K562 (cell line): Measurements from ENCODE around the gene TMEM207. TPM values are rescaled to one million over a fixed set of nuclear protein-coding genes. Genes with fewer than 3 reads are reported as not detected.

ENCODE experiments used
- ATAC-seq: fragments of 200-7000 bp; cut with Tn5 transposase; 3 replicates; pipeline ENCODE4 v1.9.1; 2020; ENCODE audit warnings: moderate library complexity
- BruUV-seq: library from RNA; stranded (reverse); fragments of 400-500 nt; replicated peaks from 2 replicates; lab custom pipeline; 2021; lab: Mats Ljungman, UMichigan
- CTCF ChIA-PET: fragments of 300-600 bp; formaldehyde crosslinking; extraction: SDS; loops from one replicate; lab custom pipeline; 2021; ENCODE audit warnings: low intra/inter-chr PET ratio; lab: Yijun Ruan, JAX
- POLR2A ChIA-PET: fragments of 300-600, 350-650 bp; sonication (Branson Sonifier 250); formaldehyde crosslinking; extraction: SDS; loops from one replicate; lab custom pipeline; 2021; ENCODE audit warnings: antibody characterized with exemption, inconsistent platforms; lab: Yijun Ruan, JAX
- DNase-seq, 4 experiments: peaks; one replicate each; pipeline versions ENCODE4 v3.0.0 to v3.0.0-alpha.2; 2011 to 2018; ENCODE audit warnings: low spot score in 3 of 4, mixed read lengths in 3 of 4; ENCODE audit errors: extremely low read depth in 1 of 4
- FAIRE-seq: peaks from 2 replicates; lab custom pipeline; 2011; peaks lifted over from hg19 to GRCh38; lab: Jason Lieb, UNC
- H2AFZ ChIP-seq: 2 replicates; pipeline ENCODE4 v1.6.0; 2011; ENCODE audit warnings: low read depth, low read length, control low read depth, inconsistent platforms
- H3K27ac ChIP-seq: fragments of 200-600 bp; 3 replicates; pipeline ENCODE4 v1.8.0; 2011; ENCODE audit warnings: low read depth, mild to moderate bottlenecking, control low read depth, inconsistent platforms, low read length, moderate library complexity, mixed read lengths; ENCODE audit errors: extremely low read depth
- H3K27me3 ChIP-seq, 2 experiments: fragments of 300-600 bp in 1 of 2; 2 replicates in 1 of 2; 3 replicates in 1 of 2; pipeline versions ENCODE4 v1.6.0 to v1.8.0; 2011; ENCODE audit warnings: inconsistent platforms in 2 of 2, low read length in 2 of 2, mild to moderate bottlenecking in 1 of 2, mixed read lengths in 1 of 2, moderate library complexity in 1 of 2; ENCODE audit not compliant: control insufficient read depth in 2 of 2, insufficient read depth in 2 of 2
- H3K36me3 ChIP-seq: fragments of 300-600 bp; 3 replicates; pipeline ENCODE4 v1.8.0; 2011; ENCODE audit warnings: mild to moderate bottlenecking, low read length, inconsistent platforms; ENCODE audit not compliant: control insufficient read depth, insufficient read depth
- H3K4me1 ChIP-seq, 2 experiments: fragments of 200-600 bp in 1 of 2; replicated peaks in 1 of 2; 2 replicates in 1 of 2; 3 replicates in 1 of 2; pipeline versions ENCODE4 v1.5.1 to v1.8.0; 2011; ENCODE audit warnings: inconsistent platforms in 2 of 2, low read length in 2 of 2, mild to moderate bottlenecking in 1 of 2, mixed read lengths in 1 of 2, moderate library complexity in 1 of 2; ENCODE audit not compliant: control insufficient read depth in 2 of 2, insufficient read depth in 2 of 2
- H3K4me2 ChIP-seq: 2 replicates; pipeline ENCODE4 v1.6.1; 2011; ENCODE audit warnings: low read length, control low read depth, inconsistent platforms, mixed read lengths; ENCODE audit not compliant: insufficient read depth
- H3K4me3 ChIP-seq: fragments of 200-600 bp; sonication (generic), shearing (Covaris generic); 2 replicates; pipeline ENCODE4 v1.5.1; 2016; ENCODE audit warnings: control low read depth, inconsistent platforms
- H3K79me2 ChIP-seq: fragments of 200-600 bp; 3 replicates; pipeline ENCODE4 v1.8.0; 2011; ENCODE audit warnings: low read length, inconsistent platforms; ENCODE audit not compliant: control insufficient read depth, insufficient read depth
- H3K9ac ChIP-seq, 2 experiments: 2 replicates each; pipeline versions ENCODE4 v1.6.0 to v1.6.1; 2011; ENCODE audit warnings: low read depth in 2 of 2, low read length in 2 of 2, control low read depth in 1 of 2, inconsistent platforms in 1 of 2, mild to moderate bottlenecking in 1 of 2, mixed read lengths in 1 of 2; ENCODE audit not compliant: insufficient read depth in 1 of 2
- H3K9me1 ChIP-seq: one replicate; pipeline ENCODE4 v1.6.0; 2011; ENCODE audit warnings: inconsistent platforms, mild to moderate bottlenecking, low read length, moderate library complexity; ENCODE audit not compliant: control insufficient read depth, insufficient read depth
- H3K9me3 ChIP-seq: replicated peaks from 2 replicates; pipeline ENCODE4 v1.5.1; 2011; ENCODE audit warnings: low read depth, low read length, inconsistent platforms; ENCODE audit not compliant: control insufficient read depth, insufficient read depth
- H4K20me1 ChIP-seq: replicated peaks from 2 replicates; pipeline ENCODE4 v1.6.1; 2011; ENCODE audit warnings: low read length, inconsistent platforms, mixed read lengths; ENCODE audit not compliant: control insufficient read depth, insufficient read depth
- ETV1 ChIP-seq: fragments of 450-650 bp; conservative IDR thresholded peaks from 2 replicates; pipeline ENCODE4 v1.6.1; 2016; ENCODE audit warnings: missing genetic modification characterization, control low read depth, low read depth, missing compliant biosample characterization
- GATAD2B ChIP-seq: fragments of 450-650 bp; IDR thresholded peaks from 2 replicates; pipeline ENCODE4 v1.6.1; 2017; ENCODE audit warnings: mild to moderate bottlenecking, borderline replicate concordance
- HDAC1 ChIP-seq, 2 experiments: fragments of 450-650 bp; IDR thresholded peaks; 2 replicates each; pipeline ENCODE4 v1.6.1; 2016 to 2017; ENCODE audit warnings: inconsistent platforms in 1 of 2, mild to moderate bottlenecking in 1 of 2, moderate library complexity in 1 of 2
- MYBL2 ChIP-seq, 2 experiments: fragments of 450-650 bp in 1 of 2; sonication (generic) in 1 of 2; formaldehyde crosslinking in 1 of 2; IDR thresholded peaks; 2 replicates each; pipeline versions ENCODE4 v1.6.1 to v1.8.1; 2017 to 2022; ENCODE audit warnings: borderline replicate concordance in 1 of 2, inconsistent platforms in 1 of 2, low read depth in 1 of 2, mild to moderate bottlenecking in 1 of 2, missing genetic modification reagents in 1 of 2, moderate library complexity in 1 of 2
- PTRF ChIP-seq: fragments of 450-650 bp; IDR thresholded peaks from 2 replicates; pipeline ENCODE4 v1.6.1; 2016; ENCODE audit warnings: mild to moderate bottlenecking, missing genetic modification characterization, missing compliant biosample characterization
- ZBTB5 ChIP-seq: fragments of 450-650 bp; IDR thresholded peaks from 2 replicates; pipeline ENCODE4 v1.6.1; 2017; ENCODE audit warnings: antibody characterized with exemption
- ZNF778 ChIP-seq: fragments of 450-650 bp; formaldehyde crosslinking; IDR thresholded peaks from 2 replicates; pipeline ENCODE4 v1.4.0; 2020; ENCODE audit warnings: mild to moderate bottlenecking, moderate library complexity
- in situ Hi-C: fragments of 300-500 bp; cut with MboI; formaldehyde crosslinking; loops from 4 replicates; pipeline ENCODE4 v1.15.0; 2018; ENCODE audit warnings: inconsistent platforms, mixed read lengths
- intact Hi-C: fragments of 100-400 bp; cut with micrococcal nuclease; formaldehyde crosslinking; loops from 2 replicates; pipeline ENCODE4 v1.14.2; 2022
- polyA plus RNA-seq, 8 experiments: library from polyadenylated mRNA; depleted of rRNA in 4 of 8; stranded (reverse) in 5 of 8; unstranded in 3 of 8; fragments of >200 nt; fragmentation: Nextera tagmentation in 2 of 8; fragmentation: Illumina TruSeq in 1 of 8; extraction: Ambion mirVana in 2 of 8; extraction: Trizol in 1 of 8; gene quantifications; 2 replicates each; pipeline versions ENCODE4 v1.2.1 to v1.2.3, GENCODE V29; 2011 to 2014; ENCODE audit warnings: inconsistent platforms in 1 of 8, missing spikeins in 1 of 8
- total RNA-seq, 7 experiments: library from RNA; depleted of rRNA in 6 of 7; stranded (reverse); fragments of >200 nt in 6 of 7; fragmentation: Illumina TruSeq in 2 of 7; extraction: Trizol in 2 of 7; gene quantifications; 2 replicates each; pipeline versions ENCODE4 v1.2.1 to v1.2.3, GENCODE V29; 2011 to 2021; ENCODE audit warnings: low replicate concordance in 1 of 7

Gene TMEM207
- total and polyA plus RNA-seq, 9 of the 15 experiments (the other 6 are each of a cell fraction or from before 2014, with no cell fraction given) = 0.04 to 0.10 (median 0.04) TPM; not detected in 4

- no TSS peak for BruUV-seq
- H3K27ac ChIP-seq = no peak overlapping the region
- ChIA-PET CTCF (no interaction called here), POLR2A (no interaction called here)
- no peaks in the 10 kb centered on the region for H3K9me1 ChIP-seq
- no peak overlapping the region for H3K4me3 ChIP-seq
- H2AFZ ChIP-seq = no peak overlapping the region
- DNase-seq (no peak), ATAC-seq (no peak), FAIRE-seq (no peak)
- 0 out of 2 replicates have a peak, but pooled peaks cover 2% of the 10 kb centered on the region for H3K9me3 ChIP-seq
- H3K4me1 ChIP-seq = no peaks in the 10 kb centered on the region
- TF ChIP-seq MYBL2 (IDR thresholded peaks at IDR 0.05; ENCODE audit: low read depth) = no peak
- no peak for TF ChIP-seq MYBL2 (CRISPR knock-in tag; IDR thresholded peaks at IDR 0.05; ENCODE audit: borderline replicate concordance)
- TF ChIP-seq ETV1 = no peak
- TF ChIP-seq ZBTB5 = no peak
- no peak for TF ChIP-seq ZNF778 (CRISPR knock-in tag)
- no peak for TF ChIP-seq HDAC1 (IDR thresholded peaks at IDR 0.05)
- TF ChIP-seq PTRF (tag) = no peak
- no peak for TF ChIP-seq GATAD2B
- intact Hi-C loops = no loop called here
- H4K20me1 ChIP-seq = no peaks in the 10 kb centered on the region
- H3K4me2 ChIP-seq = no peak overlapping the region
- H3K79me2 ChIP-seq = no peaks in the 10 kb centered on the region
- no peaks in the 10 kb centered on the region for H3K27me3 ChIP-seq
- H3K9ac ChIP-seq = no peak overlapping the region
- in situ Hi-C loops = no loop called here
- no peaks in the 10 kb centered on the region for H3K36me3 ChIP-seq
Measured at GRCh38 chr3:190494907-190495306, 45.2 kb upstream of the TMEM207 start.
